ENCODE data around the gene LPCAT1.

The LPCAT1 gene

DNA sequence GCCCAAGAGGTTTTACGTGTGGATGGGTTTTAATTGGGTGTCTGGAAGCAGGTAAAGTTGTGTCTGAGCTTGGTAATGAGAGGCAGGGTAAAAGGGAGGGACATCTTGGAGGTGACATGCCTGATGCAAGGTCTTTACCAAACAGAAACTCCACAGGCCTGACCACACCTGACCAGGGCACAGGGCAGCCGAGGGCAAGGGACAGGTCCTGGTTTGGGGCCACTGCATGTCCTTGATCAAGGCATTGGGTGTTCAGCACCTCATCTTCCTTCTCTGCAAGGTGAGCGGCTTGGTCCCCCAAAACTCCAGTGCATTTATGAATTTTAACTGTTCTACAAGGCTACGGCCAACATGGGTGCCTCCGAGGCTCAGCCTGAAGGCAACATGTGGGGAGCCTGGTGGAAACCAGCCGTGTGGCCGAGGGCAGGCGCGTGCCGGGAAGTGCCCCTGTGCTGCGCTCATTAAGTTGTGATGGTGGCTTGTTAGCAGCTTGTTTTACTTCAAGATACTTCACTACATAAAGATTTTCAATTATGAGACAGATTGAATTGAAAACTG is 30.7 kb upstream of the LPCAT1 start:
- DNase-seq = no peak

DNA sequence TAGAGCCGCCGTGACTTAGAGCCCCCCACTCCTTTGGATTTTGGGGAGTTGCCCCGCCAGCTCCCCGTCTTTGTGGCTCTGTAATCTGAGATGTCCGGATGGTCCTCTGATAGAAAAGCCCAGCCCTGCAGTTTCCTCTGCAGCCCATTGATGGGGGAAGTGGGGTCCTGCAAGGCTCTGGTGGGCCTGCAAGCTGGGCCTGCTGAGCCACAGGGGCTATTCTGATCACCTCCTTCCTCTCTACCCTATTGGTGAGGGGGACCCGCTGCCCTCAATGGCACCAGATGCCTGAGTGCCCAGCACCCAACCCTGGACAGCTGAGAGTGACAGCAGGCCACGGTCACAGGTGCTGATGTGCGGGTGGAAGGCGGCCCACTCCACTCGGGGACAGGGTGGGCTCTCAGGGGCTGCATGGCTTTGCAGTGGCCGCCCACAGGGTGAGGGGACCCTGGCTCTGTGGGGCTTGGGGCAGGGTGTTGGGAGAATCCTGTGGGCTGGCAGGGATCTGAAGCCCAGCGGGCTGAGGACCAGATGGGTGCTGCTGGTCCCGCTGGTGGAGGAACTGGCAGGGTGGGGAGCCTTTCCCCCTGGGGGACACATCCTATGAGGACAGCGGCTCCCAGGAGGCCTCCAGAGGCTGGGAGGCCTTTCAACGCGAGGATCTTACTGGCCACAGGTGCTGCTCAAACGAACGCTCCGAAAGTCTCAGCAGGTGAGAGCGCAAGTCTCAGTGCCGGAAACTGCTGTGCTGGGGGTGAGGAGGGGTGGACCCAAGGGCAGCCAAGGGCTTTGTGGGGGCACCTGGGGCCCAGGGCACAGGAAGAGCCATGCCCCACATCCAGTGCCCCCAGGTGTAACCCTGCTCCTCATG is 30.0 kb upstream of the LPCAT1 start:
- DNase-seq = no peak

DNA sequence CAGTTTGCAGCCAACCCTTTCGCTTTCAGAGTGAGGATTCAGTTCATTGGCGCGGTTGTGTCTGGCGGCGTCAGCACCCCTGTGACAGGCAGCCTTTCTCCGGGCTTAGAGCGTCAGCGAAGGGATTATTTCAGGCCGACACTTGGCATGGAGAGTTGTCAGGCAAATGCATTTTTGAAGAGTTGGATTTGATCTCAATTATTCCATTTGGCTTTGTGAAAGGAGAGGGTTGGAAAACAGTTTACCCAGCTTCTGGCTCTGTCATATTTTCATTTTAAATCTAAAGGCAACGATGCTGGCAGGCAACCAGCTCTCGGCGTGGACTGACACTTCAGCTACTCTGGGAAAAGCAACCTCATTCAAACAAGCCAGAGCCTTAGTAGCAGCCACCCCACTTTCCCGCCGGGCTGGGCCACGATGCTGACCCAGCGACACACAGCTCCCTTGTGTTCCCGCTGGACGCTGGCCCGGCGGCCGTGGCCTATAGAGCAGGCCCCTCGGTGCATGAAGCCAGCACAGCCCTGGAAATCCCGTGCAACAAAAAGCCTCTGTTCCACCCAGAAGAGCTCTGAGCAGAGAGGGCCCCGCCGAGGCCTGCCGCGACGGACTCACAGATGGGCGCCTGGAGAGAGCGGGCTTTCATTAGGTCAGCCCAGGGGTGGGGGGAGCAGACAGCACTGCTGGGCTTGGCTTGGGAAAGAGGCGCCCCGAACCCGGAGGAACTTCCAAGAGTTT is 28.9 kb upstream of the LPCAT1 start:
- no peak for DNase-seq

DNA sequence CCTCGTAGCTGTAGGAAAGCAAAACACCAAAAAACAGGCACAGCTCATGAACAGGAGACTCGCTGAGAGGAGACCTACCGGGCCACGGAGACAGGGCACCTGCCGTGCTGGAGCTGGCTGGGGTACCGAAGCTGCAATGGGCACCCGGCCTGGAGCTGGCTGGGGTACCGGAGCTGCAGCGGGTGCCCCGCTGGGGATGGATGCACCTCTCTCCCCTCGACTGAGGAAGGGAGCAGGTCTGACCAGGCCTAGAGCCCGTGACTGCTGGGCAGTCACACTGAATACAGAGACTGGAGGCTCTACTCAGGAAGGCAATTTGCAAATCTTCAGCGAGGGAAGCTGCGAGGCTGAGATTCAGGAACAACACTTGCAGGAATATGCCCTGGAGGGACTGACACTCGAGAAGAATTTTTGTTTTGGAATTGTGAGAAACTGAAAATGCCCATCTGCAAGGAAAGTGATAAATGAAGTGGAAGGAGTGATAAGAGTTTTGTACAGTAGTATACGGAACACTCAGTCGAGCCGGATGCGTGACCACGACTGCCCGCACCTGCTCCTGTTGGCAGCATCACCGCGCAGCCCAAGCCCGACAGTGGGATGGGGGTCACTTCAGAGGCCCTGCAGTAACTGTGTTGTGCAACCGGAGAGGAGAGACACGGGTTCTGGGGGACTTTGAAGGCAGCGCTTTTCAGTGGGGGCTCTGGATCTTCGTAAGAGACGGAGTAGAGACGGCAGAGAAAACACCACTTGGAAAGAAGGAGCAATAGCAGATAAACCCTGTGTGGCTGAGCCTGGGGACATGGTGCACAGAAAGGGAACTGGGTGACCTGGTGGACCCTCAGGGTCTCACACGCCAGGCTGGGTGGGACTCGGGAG is 27.9 kb upstream of the LPCAT1 start:
- no peak for DNase-seq

DNA sequence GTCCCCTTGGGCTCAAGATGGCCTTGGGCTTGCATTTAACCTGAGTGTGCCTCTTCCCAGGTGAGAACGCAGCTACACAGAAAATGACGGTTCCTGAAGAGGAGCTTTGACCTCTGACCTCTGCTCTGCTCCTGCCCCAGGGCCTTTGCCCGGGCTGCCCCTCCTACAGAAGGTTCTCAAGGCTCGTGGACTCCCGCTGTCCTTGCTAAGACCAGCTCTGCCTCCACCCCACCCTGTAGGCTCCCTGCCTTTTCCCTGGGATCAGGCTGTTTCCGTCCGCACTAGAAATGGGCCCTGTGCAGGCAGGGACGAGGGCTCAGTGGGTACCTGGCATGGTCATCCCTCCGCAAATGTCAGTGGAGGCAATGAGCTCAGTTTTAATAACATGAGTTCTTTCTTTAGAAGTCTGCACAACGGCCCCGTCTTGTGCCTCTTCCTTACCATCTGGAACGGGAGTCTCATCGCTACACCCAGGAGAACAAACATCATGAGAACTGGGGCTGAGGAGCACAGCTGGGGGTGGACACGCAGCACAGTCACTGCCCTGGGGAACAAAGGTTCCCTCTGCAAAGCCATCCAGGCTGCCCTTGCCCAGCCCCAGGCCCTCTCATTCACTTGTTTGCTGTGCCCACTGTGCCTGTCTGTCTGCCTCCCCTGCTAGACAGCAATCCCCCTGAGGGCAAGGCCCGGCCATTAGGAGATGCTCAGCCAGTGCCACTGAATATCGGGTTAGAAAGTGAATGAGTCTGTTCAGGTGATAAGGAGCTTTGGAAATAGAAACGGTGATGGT is 26.7 kb upstream of the LPCAT1 start:
- DNase-seq = no peak

DNA sequence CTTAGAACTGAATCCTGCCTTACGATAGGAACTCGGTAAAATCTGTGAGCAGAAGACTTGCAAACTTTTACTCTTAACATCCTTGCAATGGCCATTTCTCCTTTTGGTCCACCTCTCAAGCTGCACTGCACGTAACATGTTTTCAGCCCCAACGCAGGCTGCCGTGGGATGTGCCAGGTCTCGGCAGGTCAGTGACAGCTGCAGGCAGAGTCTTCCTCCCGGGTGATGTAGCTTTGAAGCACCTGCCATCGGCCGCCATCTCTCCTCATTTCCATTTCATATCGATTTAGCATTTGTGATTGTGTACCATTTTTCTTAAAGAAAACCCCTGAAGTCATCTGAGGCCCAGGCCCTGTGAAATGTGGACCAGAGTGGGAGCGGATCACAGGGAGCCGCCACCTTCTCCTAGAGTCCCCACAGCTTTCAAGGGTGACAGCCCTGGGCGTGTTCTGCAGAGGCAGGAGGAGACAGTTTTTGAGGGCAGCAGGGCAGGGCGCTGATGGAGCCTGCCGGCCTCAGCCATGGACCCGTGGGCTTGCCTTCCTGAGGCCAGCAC is 25.8 kb upstream of the LPCAT1 start:
- no peak for DNase-seq

DNA sequence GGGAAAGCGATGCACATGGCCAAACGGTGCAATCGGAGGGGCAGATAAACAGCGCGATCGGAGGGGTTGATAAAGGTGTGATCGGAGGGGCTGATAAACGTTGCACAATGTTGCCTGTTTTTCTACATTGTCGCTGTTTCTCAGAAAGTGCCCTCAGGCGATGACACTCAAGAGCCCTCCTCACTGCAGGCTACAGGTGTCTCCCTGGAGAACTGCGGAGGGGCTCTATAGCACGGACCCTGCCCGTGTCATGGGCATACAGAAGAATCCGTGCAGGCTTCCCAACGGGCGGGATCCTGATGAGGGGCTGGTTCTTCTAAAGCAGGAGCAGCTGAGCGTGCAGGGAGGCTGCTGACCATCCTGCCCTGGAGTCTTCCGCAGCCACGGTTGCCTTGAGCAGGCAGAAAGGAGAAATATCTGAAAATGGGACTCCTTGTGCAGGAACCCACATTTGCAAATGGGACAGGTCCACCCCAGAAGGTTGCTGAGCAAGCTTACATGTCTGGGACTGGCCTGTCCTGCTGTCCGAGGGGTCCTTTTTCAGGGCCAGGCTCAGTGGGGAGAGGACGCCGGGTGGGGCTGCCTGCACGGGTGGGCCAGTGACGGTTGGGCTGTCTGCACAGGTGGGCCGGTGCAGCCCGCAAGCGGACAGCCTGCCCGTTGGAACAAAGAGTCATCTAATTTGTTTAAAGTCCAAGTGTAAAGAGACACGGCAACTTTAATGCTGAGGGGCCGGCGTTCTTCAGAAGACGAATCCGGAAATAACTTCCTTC is 25.1 kb upstream of the LPCAT1 start:
- no peak for DNase-seq

DNA sequence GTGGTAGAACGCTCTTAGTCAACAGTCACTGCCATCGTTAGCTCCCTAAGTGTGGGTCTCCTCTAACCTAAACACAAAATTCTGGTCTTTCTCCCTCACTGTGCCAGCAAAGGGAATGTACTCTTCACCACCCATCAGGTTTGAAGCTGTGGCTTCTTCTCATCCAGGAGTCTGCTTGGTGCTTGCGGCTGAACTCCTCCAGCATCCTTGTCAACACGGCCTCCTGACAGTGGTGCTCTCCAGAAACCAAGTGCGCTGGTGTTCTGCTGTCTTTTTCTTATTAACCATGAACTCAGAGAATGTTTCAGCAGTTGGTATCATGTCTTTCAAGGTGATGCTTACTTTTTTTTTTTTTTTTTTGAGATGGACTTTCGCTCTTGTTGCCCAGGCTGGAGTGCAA is 23.9 kb upstream of the LPCAT1 start:
- no peak for DNase-seq

DNA sequence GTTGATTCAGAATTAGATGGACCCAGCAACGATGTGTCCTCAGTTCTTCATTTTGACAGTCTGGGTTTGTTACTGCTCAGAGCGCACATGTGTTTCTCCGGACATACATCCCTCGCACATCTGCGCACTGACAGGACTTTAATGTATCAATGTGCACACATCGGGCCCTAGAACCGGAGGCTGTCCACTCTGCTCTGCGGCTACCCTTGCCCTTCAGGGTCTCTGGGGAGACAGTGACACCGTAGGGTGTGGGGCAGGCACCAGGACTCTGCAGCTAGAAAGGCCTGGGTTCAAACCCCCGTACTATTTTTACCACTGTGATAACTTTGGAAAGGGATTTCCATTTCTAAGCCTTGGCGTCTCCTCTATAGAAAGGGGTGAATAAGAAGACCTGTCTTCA is 23.5 kb upstream of the LPCAT1 start:
- no peak for DNase-seq

DNA sequence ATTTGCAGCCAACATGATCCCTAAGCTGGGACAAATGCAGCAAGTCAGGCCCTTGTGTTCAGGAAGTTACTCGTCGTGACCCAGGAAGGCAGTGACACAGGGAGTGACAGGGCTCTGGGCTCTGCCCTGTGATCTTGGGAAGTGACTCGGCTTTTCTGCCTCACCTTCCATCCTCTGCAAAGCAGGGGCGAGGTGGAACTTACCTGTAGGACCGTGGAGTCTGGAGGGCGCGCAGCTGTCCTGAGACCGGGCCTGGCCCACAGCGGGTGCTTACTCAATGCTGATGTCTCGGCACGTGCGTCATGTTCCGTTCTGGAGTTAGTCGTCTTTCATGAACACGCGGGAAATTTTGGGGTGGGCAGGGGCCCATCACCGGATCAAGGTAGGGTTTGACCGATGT is 22.8 kb upstream of the LPCAT1 start:
- DNase-seq = no peak

DNA sequence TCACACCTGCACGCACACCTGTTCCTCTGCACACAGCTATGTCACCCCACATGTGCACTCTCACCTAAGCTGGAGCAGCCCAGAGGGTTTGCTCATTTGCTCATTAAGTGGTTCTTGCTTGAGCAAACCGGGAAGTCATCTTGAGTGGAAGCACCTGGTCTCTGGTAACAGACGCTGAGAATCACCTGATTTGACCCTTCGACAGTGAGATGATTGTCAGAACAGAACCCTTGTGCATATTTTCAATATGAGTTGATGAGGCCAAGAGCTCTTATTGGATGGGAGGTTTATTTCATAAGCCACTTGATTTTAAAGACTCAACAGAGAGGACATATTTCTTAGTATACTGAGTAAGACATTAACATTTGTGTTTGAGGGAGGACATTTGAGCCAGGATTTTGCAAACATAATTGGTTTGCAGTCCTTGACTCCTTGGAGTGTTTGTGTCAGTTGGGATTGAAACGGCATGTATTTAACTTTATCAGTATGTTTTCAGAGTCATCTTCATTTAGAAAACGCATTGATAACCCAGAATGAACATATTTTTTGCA is 22.1 kb upstream of the LPCAT1 start:
- DNase-seq = no peak

DNA sequence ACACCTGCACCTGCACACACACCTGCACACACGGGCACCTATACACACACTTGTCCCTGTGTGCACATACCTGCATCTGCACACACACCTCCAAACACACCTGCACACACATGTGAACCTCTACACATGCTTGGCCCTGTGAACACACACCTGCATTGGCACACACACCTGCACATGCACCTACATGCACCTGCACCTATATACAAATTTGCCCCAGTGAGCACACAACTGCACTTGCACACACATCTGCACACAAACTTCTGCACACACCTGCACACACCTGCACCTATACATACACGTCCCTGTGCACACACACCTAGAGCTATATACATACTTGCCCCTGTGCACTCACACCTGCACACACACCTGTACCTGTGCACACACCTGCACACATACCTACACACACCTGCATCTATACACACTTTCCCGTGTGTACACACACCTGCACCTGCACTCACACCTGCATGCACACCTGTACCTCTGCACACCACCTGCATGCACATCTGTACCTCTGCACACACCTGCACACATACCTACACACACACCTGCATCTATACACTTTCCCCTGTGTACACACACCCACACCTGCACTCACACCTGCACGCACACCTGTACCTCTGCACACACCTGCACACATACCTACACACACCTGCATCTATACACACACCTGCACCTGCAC is 21.5 kb upstream of the LPCAT1 start:
- DNase-seq = no peak

DNA sequence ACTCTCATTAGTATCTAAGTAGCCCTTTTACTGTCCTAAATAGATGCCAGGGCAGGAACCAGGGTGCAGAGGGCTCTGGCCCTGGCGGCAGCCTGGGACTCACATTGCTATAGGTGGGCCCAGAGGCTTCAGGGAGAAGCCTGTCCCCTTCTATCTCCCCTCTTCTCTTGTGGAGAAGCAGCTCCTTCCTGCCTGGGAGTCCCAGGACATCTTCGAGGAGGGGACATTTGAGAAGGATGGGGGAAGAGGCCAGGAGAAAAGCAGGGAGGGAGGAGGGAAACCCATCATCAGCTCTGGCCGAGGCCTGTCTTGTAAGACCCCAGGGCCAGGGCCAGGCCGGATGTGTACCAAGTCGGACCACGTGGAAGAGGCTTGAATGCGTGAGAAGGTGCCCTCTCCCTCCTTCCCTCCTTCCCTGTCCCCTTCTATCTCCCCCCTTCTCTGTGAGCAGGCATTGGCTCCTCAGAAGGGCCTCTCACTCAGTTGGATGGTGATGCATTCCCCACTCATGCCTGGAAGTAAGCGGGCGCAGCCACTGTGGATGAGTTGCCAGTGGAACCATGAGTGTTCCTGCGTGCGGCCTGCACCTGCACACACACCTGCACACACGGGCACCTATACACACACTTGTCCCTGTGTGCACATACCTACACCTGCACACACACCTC is 20.7 kb upstream of the LPCAT1 start:
- DNase-seq = no peak

DNA sequence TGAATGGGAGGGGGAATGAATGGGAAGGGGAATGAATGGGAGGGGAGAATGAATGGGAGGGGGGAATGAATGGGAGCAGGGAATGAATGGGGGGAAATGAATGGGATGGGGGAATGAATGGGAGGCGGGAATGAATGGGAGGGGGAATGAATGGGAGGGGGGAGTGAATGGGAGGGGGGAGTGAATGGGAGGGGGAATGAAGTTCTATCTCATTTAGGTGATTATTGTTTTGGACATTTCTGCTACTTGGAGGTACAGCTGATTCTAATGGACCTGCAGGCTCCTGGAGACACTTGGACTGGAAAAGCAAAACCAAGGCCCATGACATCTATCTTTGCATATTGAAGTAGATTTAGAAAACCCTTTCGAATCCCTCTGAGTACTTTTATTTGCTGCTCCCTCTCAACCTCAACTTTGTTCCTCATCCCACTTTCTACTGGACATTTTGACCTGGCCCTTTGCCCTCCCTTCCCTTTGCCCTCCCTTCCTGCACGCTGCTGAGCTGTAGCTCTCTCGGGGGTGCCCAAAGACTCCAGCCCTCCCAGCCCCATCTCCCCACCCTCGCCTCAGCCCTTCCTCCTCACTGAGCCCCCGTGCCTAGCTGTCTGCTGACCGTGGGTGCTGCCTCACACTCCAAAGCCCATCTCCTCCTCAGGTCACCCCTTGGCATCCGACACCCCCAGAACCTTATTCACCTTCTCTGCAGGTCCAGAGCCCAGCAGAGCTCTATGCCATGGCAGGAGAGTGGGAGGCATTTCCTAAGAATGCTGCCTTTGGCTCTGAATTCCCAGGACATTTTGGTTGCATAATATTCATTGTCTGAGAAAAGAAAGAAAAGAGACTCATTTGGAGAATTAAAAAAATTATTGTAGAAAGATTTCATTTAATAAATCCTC is 19.9 kb upstream of the LPCAT1 start:
- no peak for DNase-seq

DNA sequence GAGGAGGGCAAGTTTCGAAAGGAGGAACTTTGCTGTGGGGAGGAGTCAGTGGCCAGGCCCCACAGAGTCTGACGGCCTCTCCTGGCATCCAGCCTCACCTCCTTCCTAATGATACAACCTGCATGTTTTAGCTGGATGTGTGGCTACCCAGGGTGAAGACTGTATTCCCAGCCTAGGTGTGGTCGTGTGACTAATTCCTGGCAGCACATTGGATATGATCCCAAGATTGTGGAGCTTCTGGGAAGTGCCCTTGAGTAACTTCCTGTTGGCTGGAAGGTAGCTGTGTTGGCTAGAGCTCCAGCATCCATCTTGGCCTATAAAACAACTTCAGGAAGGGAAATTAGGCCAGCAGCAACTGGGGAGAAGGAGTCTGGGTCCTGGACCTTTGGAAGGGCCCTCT is 19.0 kb upstream of the LPCAT1 start:
- DNase-seq = no peak

DNA sequence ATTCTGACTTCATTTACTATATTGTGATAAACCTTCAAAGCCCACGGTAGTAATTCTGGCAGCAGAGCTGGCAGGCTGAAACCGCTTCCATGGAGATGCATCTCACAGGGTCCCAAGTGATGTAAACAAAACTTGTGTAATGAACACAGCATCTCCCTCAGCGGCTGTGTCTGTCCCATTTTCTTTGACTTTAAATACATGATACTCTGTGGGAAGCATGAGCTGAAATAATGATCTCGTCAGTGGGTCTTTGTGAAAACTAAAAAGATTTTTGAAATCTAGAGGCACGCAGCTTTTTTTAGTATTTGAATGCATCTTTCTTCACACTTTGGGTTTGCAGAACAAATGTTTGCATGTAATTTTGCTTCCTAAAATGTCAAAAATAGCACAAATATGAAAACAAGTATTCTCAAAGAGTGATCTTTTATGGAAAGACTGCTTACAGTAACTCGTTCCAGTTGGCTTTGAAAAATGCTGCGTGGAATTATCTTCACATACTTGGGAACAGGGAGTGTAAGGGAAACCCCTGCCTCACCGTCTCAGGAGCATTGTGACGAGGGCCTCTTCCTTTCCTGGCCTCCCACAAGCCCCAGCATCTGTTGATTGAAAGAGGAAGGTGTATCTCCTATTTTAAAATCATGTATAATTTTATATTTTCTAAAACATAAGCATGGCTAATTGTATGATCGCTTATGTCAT is 18.1 kb upstream of the LPCAT1 start:
- DNase-seq = no peak

DNA sequence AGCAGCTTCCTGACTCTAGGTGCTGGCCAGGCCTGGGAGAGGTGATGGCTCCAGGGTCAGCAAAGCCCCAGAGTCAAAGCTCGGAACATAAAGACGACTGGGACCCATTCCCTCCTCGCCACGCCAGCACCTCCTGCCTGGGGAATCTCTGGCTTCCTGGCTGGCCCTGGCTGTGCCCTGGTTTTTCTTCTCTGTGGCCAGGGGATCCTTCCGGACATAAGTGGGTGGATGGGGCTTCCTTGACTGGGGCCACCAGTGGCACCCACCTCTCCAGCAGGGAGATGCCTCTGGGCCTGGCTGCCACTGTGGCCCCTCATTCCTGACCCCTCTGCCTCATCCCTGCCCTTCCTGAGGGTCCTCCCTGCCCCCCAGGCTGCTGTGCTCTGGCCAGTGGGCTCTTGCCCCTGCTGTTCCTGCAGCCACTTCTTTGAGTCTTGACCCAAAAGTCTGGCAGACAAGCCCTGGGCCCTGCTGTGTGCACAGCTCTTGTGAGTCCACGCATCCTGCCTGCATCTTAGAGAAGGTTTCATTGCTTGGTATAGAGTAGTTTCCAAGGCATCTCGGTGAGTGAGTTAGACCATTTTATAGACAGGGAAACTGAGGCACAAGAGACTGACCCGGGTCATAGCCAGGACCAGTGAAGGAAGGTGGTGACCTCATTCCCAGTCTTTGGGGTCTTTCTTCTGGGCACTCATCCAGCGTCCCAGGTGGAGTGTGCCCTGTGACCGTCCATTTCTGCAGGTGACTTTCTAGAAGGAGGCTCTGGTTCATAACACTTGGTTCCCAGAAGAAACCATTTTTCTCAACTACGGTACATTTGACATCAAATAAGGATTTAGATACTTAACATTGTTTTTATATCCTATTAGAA is 17.3 kb upstream of the LPCAT1 start:
- no peak for DNase-seq

All from activated naive CD4-positive, alpha-beta T cell treated with Interleukin-2 at 50 U/mL for 16 hours (primary cell).